Measurements from ENCODE around the gene CHRM1.

CHRM1 gene

GRCh38 chr11:62880803-62881578, 40.2 kb downstream of the CHRM1 start, which contains the start of gene SLC3A2 (continued):
- TF ChIP-seq PRDM4 (tag by site-specific recombination; IDR thresholded peaks at IDR 0.05) (peak; percentile 16), ZNF433 (tag by site-specific recombination; IDR thresholded peaks at IDR 0.05; ENCODE audit: low read depth) (no peak), KLF17 (tag by site-specific recombination; IDR thresholded peaks at IDR 0.05) (peak; percentile 63), ZNF560 (tag by site-specific recombination; IDR thresholded peaks at IDR 0.05; ENCODE audit: borderline replicate concordance) (no peak), ZNF394 (tag by site-specific recombination; IDR thresholded peaks at IDR 0.05; ENCODE audit: borderline replicate concordance) (peak; percentile 63; the same call in 1 of the 2 replicates), REST (tag by site-specific recombination; IDR thresholded peaks at IDR 0.05) (0 out of 2 replicates have a peak, but pooled peaks have one; percentile 29), ZXDB (tag by site-specific recombination; IDR thresholded peaks at IDR 0.05) (peak; percentile 81; the same call in 1 of the 2 replicates), ZNF157 (tag by site-specific recombination; IDR thresholded peaks at IDR 0.05) (no peak), GLI4 (tag by site-specific recombination; IDR thresholded peaks at IDR 0.05) (peak; percentile 78; the same call in 1 of the 2 replicates), TCF7L2 (IDR thresholded peaks at IDR 0.05; ENCODE audit: borderline replicate concordance, low read depth, low read length) (no peak; the same call in 1 of the 2 replicates), ZNF426 (tag by site-specific recombination; IDR thresholded peaks at IDR 0.05) (no peak), ZBTB26 (tag by site-specific recombination; optimal IDR thresholded peaks at IDR 0.05) (peak; percentile 94), GLIS2 (tag by site-specific recombination; IDR thresholded peaks at IDR 0.05) (no peak), ZNF169 (tag by site-specific recombination; IDR thresholded peaks at IDR 0.05) (no peak), ZNF548 (tag by site-specific recombination; IDR thresholded peaks at IDR 0.05) (no peak), ZNF664 (tag by site-specific recombination; IDR thresholded peaks at IDR 0.05) (no peak), ZNF626 (tag by site-specific recombination; IDR thresholded peaks at IDR 0.05) (no peak), ZNF214 (tag by site-specific recombination; IDR thresholded peaks at IDR 0.05; ENCODE audit: borderline replicate concordance) (no peak), SP2 (tag by site-specific recombination; IDR thresholded peaks at IDR 0.05) (peak; percentile 92; the same call in 1 of the 2 replicates), ZNF513 (tag by site-specific recombination; IDR thresholded peaks at IDR 0.05) (no peak), ZNF48 (tag by site-specific recombination; IDR thresholded peaks at IDR 0.05) (no peak), ZSCAN30 (tag by site-specific recombination; IDR thresholded peaks at IDR 0.05) (peak; percentile 50), BCL11B (tag by site-specific recombination; IDR thresholded peaks at IDR 0.05; ENCODE audit: low read depth) (peak; percentile 78; the same call in 1 of the 2 replicates), ZNF624 (tag by site-specific recombination; IDR thresholded peaks at IDR 0.05) (0 out of 2 replicates have a peak, but pooled peaks have one; percentile 39), ZBTB6 (tag by site-specific recombination; IDR thresholded peaks at IDR 0.05) (no peak)
